HG03060 (cell line): ENCODE results near the gene ADD2.
"Not testable (repeated sequence)": the region's sequence is repeated elsewhere in the genome, so short reads cannot be mapped to it uniquely, and the experiment has no call there.

Experiments used
- ATAC-seq: cut with Tn5 transposase; IDR thresholded peaks from one replicate; pipeline ENCODE4 v1.9.1; 2021; ENCODE audit warnings: low read depth, moderate number of reproducible peaks; ENCODE audit not compliant: unreplicated experiment

ADD2 gene

DNA sequence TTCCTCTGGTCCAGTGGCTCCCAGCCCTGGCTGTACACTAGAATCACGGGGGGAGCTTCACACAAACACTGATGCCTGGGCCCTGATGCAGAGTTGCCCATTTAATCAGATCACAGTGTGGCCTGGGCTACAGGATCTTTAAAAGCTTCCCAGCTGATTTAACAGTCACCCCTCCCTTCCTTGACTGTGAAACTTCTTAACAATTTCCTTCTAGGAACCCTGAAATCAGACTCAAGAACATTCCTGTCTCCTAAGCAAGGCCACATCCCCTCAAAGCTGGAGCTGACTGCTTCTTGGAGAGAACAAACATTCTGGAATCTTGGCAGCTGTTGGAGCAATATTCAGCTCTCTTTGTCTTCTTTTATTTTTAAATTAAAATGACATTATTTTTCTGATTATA is 88.7 kb downstream of the ADD2 start:
- no peak for ATAC-seq

- ATAC-seq = no peak
Observed at GRCh38 chr2:70678576-70679143, 89.3 kb downstream of the ADD2 start.

DNA sequence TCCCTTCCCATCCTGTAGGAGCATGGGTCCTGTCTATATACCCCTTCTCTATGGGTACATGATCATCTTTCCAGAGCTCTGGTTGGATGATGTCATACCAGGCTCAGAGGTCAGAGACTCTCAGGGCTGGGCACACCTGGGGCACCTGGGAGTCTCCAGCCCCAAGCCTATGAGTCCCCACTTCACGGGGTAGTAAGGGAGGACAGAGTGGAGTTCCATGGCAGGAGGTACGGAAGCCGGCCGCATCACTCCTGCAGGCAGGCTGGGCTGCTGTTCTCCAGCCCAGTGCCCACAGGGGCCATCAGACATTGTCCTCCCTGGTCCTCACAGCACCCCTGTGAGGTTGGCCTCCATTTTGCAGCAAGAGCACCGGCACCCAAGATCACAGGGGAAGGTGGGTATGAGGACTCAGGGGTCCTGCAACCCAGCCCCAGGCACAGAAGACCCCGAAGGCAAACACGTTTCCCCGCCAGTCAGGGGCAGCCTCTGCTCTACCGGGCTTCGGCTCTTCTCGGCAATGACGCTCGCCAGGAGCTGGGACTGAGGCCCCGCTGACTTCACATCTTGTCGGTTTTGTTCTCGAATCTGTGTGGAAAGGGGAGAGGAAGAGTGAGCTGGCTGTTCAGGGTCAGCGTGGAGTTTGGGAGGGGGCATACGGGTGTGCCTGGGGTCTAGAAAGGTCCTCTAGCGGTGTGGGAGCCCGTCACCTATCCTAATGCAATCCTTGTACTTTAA is 91.5 kb downstream of the ADD2 start:
- ATAC-seq = no peak

DNA sequence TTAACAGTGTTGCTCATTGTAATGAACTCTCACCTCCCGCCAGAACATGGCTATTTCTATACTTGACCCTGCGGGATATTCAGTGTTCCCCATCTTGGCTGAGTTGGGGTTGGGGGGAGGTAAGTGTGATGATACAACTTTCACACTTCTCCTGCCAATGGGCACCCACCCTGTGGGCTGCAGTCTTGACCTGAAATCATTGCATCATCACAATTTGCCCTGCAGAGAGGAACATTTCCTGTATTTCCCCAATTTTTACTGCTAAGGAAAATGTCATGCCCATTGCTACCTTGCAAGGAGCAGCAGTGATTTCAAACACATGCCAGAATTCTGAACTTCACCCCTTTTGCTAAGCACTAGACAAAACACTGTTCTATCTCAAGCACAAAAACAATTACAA is 92.1 kb downstream of the ADD2 start:
- no peak for ATAC-seq

GRCh38 chr2:70674636-70675430 is 93.2 kb downstream of the ADD2 start:
- no peak for ATAC-seq

DNA sequence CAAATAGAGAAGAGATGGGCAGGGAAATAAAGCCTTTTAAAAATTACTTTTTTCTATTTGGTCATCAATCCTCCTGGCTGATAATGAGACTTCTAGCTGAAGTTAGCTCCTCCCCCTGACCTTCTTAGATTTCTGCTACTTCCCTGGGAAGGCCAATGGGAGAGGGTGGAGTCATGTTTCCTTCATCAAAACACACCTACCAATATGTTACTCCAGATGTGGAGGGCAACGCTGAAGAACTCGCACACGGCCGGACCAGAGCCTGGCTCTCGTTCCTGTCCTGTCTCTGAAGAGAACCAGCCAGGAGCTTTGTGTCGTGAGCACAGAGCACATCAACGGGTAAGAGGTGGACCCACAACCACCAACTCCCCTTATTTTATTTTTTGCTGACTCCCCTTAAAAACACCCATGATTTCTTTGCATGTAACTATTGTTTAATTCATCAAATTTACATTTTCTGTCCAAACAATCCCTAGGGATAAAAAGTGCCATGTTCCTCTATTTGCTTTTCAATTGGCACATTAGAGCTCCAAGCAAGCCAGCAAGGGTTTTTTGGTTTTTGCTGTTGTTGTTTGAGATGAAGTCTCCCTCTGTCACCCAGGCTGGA is 94.9 kb downstream of the ADD2 start:
- no peak for ATAC-seq

DNA sequence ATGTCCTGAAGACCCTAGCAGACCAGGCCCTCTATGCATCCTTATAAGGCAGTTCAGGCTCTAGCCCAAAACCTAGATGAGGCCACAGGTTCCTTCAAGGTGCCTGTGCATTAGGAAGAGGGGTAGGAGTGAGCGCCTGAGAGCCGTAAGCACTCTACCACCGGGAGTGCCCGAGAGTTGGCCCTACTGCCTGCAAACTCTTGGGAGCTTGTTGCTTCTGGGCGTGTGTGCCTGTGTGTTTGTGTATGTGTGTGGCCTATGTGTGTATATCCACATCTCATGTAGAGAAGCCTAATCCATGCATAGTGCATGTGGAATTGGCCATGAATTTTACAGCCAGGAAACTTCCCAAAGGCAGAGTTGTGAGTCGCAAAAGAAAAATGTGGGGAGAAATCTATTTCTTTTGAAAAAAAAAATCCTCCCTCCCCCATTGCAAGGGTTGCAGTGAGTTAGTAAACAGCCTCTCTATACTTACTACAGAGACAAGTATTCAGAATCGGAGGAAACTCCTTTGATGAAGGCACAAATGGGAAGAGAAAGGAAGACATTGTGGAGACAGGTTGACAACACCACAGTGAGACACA is 96.8 kb downstream of the ADD2 start:
- ATAC-seq = no peak

GRCh38 chr2:70670626-70671025 is 97.4 kb downstream of the ADD2 start:
- ATAC-seq = no peak

GRCh38 chr2:70670202-70670601 is 97.8 kb downstream of the ADD2 start:
- no peak for ATAC-seq

DNA sequence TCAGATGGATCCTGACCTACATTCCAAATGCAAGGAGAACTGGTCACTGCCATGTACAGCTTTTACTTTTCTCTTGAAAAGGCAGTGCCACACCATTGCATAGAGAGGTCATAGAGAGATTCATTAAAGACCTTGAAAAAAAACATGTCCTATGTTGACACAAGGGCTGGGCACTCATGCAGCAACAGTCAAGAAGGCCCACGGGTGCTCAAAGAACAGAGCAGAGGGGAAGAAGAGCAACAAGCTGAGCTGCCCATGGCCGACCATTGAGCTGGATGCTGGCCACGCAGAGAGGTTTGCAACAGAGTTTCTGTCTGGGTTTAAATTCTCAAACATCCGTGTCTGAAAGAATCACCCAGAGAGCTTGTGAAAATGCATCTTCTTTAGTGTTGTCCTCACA is 99.1 kb downstream of the ADD2 start:
- ATAC-seq = no peak

- ATAC-seq = no peak
Observed at GRCh38 chr2:70668432-70668831, 99.6 kb downstream of the ADD2 start.

- no peak for ATAC-seq
Observed at GRCh38 chr2:70664525-70664924, 103.5 kb downstream of the ADD2 start.

DNA sequence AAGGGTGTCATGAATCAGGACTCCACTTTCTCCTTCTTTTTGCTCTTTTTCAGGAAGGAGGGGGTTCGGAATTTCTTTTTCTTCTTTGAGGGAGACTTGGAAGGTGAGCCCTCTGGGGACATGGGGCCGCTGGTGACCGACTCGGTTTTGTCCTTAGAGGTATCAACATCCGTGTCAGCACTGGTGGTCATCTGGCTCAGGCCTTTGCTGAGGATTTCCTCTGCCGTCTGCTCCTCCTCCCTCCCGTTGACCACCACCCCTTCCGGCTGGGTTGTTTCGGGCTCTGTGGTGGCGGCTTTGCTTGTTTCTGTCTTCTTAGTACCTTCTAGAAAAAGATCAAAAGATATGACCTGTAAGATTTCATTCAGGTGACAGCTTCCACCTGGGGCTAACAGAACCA is 104.6 kb downstream of the ADD2 start:
- no peak for ATAC-seq

DNA sequence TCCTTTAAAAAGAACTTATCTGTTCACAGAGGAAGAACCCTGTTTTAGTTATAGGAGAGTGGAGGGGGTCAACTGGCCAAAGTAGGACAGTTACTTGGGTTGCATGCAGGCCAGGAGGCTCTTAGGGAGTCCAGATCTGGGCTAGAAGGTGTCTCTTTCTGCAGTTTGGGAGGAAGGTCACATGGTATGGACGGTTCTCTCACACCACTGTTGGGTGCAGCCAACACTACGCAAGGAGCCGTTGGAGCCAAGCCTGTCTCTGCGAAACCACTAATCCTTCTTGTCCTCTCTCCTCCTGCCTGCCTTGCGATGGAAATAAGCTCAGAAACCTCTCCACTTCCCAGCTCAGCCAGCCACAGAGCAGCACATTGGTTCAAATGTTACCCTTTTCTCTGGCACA is 108.4 kb downstream of the ADD2 start:
- no peak for ATAC-seq

DNA sequence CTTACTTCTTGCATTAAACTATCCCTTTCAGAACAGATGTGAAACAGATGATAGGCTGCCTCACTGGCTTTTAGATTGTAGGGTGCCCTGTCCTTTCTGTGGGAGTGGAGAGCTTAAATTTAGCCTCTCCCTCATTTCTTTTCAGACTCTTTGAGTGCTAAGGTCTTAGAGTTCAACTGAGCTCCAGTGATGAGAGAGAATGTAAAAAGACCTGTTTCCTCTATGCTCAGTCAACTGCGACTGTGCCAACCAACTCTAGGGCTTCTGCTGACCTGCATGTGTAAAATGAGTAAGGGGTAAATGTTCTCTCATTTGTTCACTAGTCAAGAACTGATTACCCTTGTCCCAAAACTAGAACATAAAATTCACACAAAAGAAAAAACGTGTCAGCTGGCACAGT is 109.5 kb downstream of the ADD2 start:
- ATAC-seq = no peak

DNA sequence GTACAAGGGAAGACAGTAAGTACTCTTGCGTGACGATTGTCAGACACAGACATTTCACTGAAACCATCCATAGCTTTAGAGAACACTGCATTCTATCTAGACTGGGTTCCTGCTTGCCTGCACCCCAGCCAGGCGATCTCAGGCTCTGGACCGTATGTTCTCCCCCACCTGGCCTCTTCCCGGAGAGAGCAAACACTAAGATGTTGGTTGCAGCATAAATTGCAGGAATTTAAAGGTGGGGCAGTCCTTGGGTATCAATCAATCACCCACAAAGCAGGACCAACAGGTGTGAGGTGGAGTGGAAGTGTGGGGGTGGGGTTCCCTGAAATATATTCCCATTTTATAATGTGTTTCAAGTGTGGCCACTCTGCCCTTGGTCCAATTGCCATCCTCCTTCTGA is 110.8 kb downstream of the ADD2 start:
- ATAC-seq = no peak

DNA sequence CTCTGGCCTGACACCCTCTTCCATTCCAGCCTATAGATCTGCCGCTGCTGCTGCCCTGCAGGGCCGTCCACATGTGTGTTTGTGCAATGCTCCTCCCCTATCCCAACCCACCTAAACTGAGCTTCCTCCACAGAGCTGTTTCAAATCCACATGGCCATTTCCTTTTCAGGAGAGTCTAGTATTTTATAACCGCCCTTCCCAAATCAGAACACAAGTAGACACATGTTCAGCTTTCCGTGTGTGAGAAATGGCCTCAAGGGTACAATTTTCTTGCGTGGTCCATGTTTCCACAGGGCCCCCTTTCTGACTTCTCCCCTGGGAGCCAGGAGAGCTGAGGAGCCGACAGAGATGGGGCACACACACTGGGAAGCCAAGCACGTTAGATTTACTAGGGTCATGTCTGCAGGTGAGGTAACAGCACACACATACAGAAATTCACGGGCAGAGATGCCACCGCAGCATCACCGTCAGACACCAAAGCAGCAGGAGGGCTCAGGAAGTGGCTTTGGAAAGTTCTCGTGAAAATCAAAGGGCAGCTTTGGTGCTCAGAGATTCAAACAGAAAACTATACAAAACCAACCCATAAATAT is 111.5 kb downstream of the ADD2 start:
- no peak for ATAC-seq

GRCh38 chr2:70655786-70656185 is 112.2 kb downstream of the ADD2 start:
- no peak for ATAC-seq

DNA sequence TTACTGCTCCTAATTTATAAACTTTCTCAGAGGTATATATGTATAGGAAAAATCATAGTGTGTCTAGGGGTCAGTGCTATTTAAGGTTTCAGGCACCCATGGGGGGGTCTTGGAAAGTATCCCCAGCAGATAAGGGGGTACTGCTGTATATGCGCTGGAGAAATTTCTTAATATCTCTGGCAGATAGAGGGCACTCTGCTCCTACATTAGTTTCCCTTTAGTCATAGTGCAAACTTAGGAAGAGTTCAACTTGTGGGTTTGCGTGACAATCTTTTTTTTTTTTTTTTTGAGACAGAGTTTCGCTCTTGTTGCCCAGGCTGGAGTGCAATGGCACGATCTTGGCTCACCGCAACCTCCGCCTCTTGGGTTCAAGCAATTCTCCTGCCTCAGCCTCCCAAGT is 112.8 kb downstream of the ADD2 start:
- not testable (repeated sequence) for ATAC-seq

DNA sequence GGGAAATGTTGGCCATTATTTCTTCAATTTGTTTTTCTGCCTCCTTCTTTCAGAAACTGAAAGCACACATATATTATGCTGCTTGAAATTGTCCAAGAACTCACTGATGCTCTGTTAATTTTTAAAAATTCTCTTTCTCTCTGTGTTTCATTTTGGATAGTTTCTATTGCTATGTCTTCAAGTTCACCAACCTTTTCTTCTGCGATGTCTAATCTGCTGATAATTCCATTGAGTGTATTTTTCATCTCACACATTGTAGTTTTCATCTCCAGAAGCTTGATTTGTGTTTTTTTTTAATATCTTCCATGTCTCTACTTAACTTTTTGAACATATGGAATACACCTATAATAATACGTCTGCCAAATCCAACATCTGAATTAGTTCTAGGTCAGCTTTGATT is 116.3 kb downstream of the ADD2 start:
- no peak for ATAC-seq

GRCh38 chr2:70651014-70651413 is 117.0 kb downstream of the ADD2 start:
- ATAC-seq = no peak
